Measurements from ENCODE around the gene OR10P1.

DNA sequence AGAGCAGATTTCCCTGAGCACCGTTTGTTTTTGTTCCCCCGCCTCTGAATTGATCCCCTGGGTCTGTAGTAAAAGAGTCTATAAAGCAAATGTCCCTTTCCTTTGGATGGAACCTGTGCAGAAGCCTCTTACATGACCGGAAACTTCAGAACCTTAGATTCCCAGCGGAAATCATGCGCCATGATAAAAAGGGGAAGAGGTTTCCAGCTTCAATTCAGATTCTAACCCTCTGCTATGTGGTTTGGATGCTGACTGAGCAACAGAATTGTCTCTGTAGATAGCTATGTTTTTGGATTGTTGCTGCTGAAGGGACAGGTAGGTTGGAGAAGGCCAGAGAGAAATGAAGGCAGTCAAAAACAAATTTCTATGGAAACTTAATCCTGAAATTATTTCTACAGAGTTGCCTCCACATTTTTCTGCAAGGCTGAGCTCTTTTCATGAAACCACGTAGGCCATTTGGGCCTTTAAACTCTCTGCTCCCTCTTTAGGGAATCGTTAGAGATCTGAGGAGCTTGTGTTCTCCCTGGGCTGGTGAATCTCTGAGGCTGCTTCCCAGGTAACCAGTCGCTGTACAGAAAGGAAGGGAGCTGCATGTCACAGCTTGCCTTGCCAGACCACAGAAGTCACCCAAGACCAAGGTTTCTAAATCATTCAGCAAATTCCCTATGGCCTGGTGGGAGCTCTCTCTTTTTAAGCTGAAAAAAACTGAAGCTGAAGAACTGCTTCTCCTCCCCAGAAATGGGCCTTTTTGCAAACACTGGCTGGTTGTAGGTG, 28.7 kb upstream of the OR10P1 start:
- TF ChIP-seq, protein P1, sequence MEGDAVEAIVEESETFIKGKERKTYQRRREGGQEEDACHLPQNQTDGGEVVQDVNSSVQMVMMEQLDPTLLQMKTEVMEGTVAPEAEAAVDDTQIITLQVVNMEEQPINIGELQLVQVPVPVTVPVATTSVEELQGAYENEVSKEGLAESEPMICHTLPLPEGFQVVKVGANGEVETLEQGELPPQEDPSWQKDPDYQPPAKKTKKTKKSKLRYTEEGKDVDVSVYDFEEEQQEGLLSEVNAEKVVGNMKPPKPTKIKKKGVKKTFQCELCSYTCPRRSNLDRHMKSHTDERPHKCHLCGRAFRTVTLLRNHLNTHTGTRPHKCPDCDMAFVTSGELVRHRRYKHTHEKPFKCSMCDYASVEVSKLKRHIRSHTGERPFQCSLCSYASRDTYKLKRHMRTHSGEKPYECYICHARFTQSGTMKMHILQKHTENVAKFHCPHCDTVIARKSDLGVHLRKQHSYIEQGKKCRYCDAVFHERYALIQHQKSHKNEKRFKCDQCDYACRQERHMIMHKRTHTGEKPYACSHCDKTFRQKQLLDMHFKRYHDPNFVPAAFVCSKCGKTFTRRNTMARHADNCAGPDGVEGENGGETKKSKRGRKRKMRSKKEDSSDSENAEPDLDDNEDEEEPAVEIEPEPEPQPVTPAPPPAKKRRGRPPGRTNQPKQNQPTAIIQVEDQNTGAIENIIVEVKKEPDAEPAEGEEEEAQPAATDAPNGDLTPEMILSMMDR (IDR thresholded peaks at IDR 0.05), result no peak
- TF ChIP-seq POLR2A (IDR thresholded peaks at IDR 0.05; ENCODE audit: low read depth), result no peak

Data from esophagus muscularis mucosa (tissue), 3 donors.